Superior temporal gyrus (tissue), 1 donor: ENCODE results near the gene APBA2.

Source experiments
- DNase-seq: peaks from one replicate; pipeline ENCODE4 v3.0.0-alpha.2; 2016; ENCODE audit errors: extremely low spot score

APBA2 gene

GRCh38 chr15:29119847-29120246 lies 234.1 kb downstream of the APBA2 start:
- no peak for DNase-seq

GRCh38 chr15:29120593-29121368 lies 235.0 kb downstream of the APBA2 start:
- DNase-seq, result no peak

GRCh38 chr15:29121369-29121656 lies 235.5 kb downstream of the APBA2 start:
- DNase-seq, result no peak

- DNase-seq, result no peak
Observed at GRCh38 chr15:29121907-29122306, 236.1 kb downstream of the APBA2 start.

GRCh38 chr15:29122506-29122905 lies 236.7 kb downstream of the APBA2 start:
- DNase-seq, result no peak

- DNase-seq, result no peak
Observed at GRCh38 chr15:29123171-29123570, 237.4 kb downstream of the APBA2 start.

- no peak for DNase-seq
Observed at GRCh38 chr15:29123991-29124390, 238.2 kb downstream of the APBA2 start.

- DNase-seq, result no peak
Observed at GRCh38 chr15:29124581-29125381, 239.0 kb downstream of the APBA2 start.

GRCh38 chr15:29125382-29126207 lies 239.8 kb downstream of the APBA2 start:
- no peak for DNase-seq

GRCh38 chr15:29126208-29126536 lies 240.4 kb downstream of the APBA2 start:
- no peak for DNase-seq

- DNase-seq, result no peak
Observed at GRCh38 chr15:29126821-29127461, 241.2 kb downstream of the APBA2 start.

GRCh38 chr15:29127506-29128430 lies 242.0 kb downstream of the APBA2 start:
- DNase-seq, result no peak

- DNase-seq, result no peak
Observed at GRCh38 chr15:29128671-29129070, 242.9 kb downstream of the APBA2 start.

GRCh38 chr15:29129221-29129620 lies 243.4 kb downstream of the APBA2 start:
- no peak for DNase-seq

- no peak for DNase-seq
Observed at GRCh38 chr15:29129926-29130325, 244.2 kb downstream of the APBA2 start.

- DNase-seq, result no peak
Observed at GRCh38 chr15:29130476-29130875, 244.7 kb downstream of the APBA2 start.

- DNase-seq, result no peak
Observed at GRCh38 chr15:29130951-29131839, 245.4 kb downstream of the APBA2 start.

- DNase-seq, result no peak
Observed at GRCh38 chr15:29131840-29132420, 246.2 kb downstream of the APBA2 start.

GRCh38 chr15:29132735-29133181 lies 247.0 kb downstream of the APBA2 start:
- no peak for DNase-seq
